ENCODE results near the gene HEBP2.

HEBP2 gene

DNA sequence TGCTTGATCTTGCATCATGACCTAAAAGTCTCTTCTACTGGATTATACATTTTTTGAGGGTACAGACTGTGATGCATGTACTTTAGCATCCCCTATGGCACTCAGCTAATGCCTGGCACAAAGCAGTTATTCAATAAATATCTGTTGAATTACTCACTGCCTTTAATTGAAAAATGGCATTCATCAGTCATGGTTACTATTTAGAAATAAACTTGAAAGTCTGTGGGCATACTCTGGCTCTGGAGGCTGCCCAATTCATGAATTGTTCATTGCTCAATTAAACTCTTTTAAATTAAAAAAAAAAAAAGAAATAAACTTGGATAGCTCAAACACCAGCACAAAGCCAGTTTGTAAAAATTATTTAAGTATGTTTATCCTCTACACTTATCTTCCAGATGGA lies 40.0 kb downstream of the HEBP2 start:
- no peak for DNase-seq (ENCODE audit: low read depth, low spot score)
- no peaks in the 10 kb centered on the region for H3K36me3 ChIP-seq (ENCODE audit: insufficient read depth, low read length)
- TF ChIP-seq POLR2AphosphoS5 (IDR thresholded peaks at IDR 0.05; ENCODE audit: borderline replicate concordance, low read depth, low read length) (no peak), FOXP2 (optimal IDR thresholded peaks at IDR 0.05; ENCODE audit: control extremely low read depth, extremely low read length, insufficient read depth) (no peak), EZH2 (IDR thresholded peaks at IDR 0.05) (no peak)

DNA sequence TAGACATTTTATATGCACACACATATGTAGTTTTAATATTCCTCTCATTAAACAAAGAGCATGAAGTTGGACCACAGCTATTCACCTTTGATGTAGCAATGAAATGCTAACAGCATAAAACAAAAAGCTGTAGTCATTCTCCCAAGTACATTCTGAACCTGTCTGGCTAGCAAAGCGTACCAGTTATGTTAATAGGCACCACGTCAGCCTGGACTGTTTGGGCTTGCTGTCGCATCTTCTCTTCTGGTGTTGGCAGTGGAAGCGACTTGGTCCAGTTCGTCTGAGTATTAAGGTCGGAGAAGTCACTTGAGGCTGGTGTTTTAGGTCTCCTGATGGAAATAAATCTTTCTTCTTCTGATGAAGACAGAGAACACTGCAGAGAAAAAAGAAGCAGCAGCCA lies 42.8 kb downstream of the HEBP2 start:
- DNase-seq (ENCODE audit: low read depth, low spot score): no peak
- H3K36me3 ChIP-seq (ENCODE audit: insufficient read depth, low read length): no peaks in the 10 kb centered on the region

More for the DNA sequence above, 40.0 kb downstream of the HEBP2 start:
- Histone ChIP-seq H3K9ac (ENCODE audit: insufficient read length) (no peak overlapping the region), H3K9me3 (ENCODE audit: low read depth, low read length) (no peaks in the 10 kb centered on the region), H3K4me3 (no peak overlapping the region), H3K27ac (no peak overlapping the region)

DNA sequence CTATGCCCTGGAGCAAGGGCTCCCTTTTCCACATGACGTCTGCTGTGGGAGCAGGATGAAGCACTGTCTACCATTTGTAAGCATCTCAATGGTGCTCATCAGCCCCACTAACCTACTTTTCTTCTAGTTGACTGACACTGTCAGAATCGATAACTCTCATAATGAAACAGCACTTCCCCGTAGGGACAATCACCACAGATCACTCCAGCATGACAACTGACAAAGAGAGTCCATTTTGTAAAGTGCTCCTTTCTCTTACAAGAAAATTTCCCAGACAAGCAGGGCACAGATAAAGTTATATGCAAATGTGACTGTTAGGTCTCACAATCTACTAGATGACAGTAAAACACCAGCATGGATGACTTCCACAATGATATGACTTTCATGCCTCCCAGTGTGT lies 46.4 kb downstream of the HEBP2 start:
- DNase-seq (ENCODE audit: low read depth, low spot score): no peak
- Histone ChIP-seq H3K36me3 (ENCODE audit: insufficient read depth, low read length) (no peaks in the 10 kb centered on the region), H3K9ac (ENCODE audit: insufficient read length) (no peak overlapping the region), H3K9me3 (ENCODE audit: low read depth, low read length) (no peaks in the 10 kb centered on the region), H3K27ac (peak overlapping the region; percentile 19; the same call in 1 of the 2 replicates), H3K4me3 (no peak overlapping the region)
- TF ChIP-seq FOXP2 (optimal IDR thresholded peaks at IDR 0.05; ENCODE audit: control extremely low read depth, extremely low read length, insufficient read depth) (no peak), POLR2AphosphoS5 (IDR thresholded peaks at IDR 0.05; ENCODE audit: borderline replicate concordance, low read depth, low read length) (no peak), EZH2 (IDR thresholded peaks at IDR 0.05) (no peak)

More for the DNA sequence above, 42.8 kb downstream of the HEBP2 start:
- no peaks in the 10 kb centered on the region for H3K9me3 ChIP-seq (ENCODE audit: low read depth, low read length)
- H3K4me3 ChIP-seq: no peak overlapping the region
- H3K9ac ChIP-seq (ENCODE audit: insufficient read length): no peak overlapping the region
- TF ChIP-seq EZH2 (IDR thresholded peaks at IDR 0.05) (no peak), POLR2AphosphoS5 (IDR thresholded peaks at IDR 0.05; ENCODE audit: borderline replicate concordance, low read depth, low read length) (no peak), FOXP2 (optimal IDR thresholded peaks at IDR 0.05; ENCODE audit: control extremely low read depth, extremely low read length, insufficient read depth) (no peak)
- H3K27ac ChIP-seq: no peak overlapping the region

DNA sequence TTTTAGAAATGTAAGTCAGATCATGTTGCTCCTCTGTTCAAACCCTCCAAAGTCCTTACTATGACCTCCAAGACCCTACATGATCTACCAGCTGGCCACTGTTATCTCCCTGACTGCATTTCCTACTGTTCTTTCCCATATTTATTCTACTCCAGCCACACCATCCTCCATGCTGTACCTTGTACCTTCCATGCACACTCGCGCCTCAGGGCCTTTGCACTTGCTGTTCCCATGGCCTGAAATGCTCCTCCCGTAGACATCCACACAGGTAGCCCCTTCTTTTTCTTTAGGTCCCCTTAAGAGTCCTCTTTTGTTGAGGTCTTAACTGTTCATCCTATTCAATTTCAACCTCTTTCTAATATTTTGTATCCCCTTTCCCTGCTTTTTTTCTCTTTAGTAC lies 47.0 kb downstream of the HEBP2 start:
- no peak for TF ChIP-seq EZH2 (IDR thresholded peaks at IDR 0.05)
- no peak for TF ChIP-seq FOXP2 (optimal IDR thresholded peaks at IDR 0.05; ENCODE audit: control extremely low read depth, extremely low read length, insufficient read depth)
- TF ChIP-seq POLR2AphosphoS5 (IDR thresholded peaks at IDR 0.05; ENCODE audit: borderline replicate concordance, low read depth, low read length): no peak
- no peaks in the 10 kb centered on the region for H3K9me3 ChIP-seq (ENCODE audit: low read depth, low read length)
- no peak overlapping the region for H3K9ac ChIP-seq (ENCODE audit: insufficient read length)
- DNase-seq (ENCODE audit: low read depth, low spot score): no peak
- H3K4me3 ChIP-seq: no peak overlapping the region
- H3K27ac ChIP-seq: no peak overlapping the region
- no peaks in the 10 kb centered on the region for H3K36me3 ChIP-seq (ENCODE audit: insufficient read depth, low read length)

DNA sequence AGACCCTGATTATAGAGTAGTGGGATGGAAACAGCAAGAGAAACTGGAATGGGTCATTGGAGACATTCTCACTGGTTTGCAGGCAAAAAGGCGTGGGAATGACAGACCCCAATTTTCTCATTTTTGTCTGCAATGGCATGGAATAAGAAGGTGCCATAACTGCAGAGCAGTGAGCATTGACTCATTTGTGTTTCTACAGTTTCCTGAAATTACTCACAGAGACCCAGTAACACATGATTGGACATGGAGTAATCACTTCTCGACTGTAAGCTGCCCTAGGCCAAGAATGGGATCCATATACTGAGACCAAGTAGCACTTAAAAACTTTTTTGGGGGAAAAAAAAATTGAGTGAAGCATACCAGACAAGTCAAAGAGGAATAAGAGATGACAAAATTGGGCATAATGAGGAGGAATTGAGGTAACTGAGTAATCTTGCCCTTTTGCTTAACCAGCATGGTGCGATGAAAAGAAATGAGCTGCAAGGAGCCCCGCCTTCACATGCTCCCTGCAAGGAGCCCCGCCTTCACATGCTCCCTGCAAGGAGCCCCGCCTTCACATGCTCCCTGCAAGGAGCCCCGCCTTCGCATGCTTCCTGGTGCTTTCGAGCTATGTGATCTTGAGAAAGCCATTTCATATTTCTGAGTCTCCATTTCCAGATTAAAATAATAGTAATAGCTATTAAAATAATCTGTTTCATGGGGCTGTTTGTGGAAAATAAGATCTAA lies 51.1 kb downstream of the HEBP2 start:
- H3K27ac ChIP-seq: no peak overlapping the region
- DNase-seq (ENCODE audit: low read depth, low spot score): no peak
- no peak for TF ChIP-seq EZH2 (IDR thresholded peaks at IDR 0.05)
- no peak for TF ChIP-seq FOXP2 (optimal IDR thresholded peaks at IDR 0.05; ENCODE audit: control extremely low read depth, extremely low read length, insufficient read depth)
- no peak for TF ChIP-seq POLR2AphosphoS5 (IDR thresholded peaks at IDR 0.05; ENCODE audit: borderline replicate concordance, low read depth, low read length)

DNA sequence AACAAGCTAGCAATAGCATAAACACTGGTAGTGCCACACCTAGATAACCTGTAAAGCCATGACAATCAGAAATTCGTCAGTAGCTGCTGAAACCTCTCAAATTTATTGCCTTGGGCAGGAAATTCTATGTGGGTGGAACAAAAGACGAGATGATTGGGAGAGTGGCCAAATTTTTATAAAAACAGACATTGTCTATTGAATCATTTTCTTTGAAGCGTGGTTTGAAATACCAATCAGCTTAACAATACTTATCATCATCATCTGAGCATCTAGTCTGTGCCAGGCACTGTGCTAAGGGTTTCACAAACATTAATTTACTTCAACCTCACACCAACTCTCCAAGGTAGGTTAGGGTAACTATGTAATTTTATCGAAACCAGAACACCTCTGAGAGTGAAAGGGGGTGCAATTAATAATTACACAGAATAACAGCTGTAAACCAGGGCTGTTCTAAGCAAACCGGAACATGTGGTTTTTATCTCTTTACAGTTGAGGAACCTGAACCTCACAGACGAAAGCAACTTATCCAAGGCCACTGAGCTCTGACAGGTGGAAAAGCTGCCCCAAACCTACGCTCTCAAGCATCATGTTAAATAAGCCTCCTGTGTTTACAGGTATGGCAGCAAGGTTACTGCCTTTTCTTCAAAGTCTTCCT lies 51.9 kb downstream of the HEBP2 start:
- H3K36me3 ChIP-seq (ENCODE audit: insufficient read depth, low read length): no peaks in the 10 kb centered on the region
- no peak for TF ChIP-seq EZH2 (IDR thresholded peaks at IDR 0.05)
- TF ChIP-seq POLR2AphosphoS5 (IDR thresholded peaks at IDR 0.05; ENCODE audit: borderline replicate concordance, low read depth, low read length): no peak
- TF ChIP-seq FOXP2 (optimal IDR thresholded peaks at IDR 0.05; ENCODE audit: control extremely low read depth, extremely low read length, insufficient read depth): no peak
- H3K9me3 ChIP-seq (ENCODE audit: low read depth, low read length): no peaks in the 10 kb centered on the region
- H3K9ac ChIP-seq (ENCODE audit: insufficient read length): no peak overlapping the region
- no peak overlapping the region for H3K27ac ChIP-seq
- H3K4me3 ChIP-seq: no peak overlapping the region
- no peak for DNase-seq (ENCODE audit: low read depth, low spot score)

More for the DNA sequence above, 51.1 kb downstream of the HEBP2 start:
- no peaks in the 10 kb centered on the region for H3K36me3 ChIP-seq (ENCODE audit: insufficient read depth, low read length)
- no peak overlapping the region for H3K4me3 ChIP-seq
- H3K9me3 ChIP-seq (ENCODE audit: low read depth, low read length): no peaks in the 10 kb centered on the region
- no peak overlapping the region for H3K9ac ChIP-seq (ENCODE audit: insufficient read length)

DNA sequence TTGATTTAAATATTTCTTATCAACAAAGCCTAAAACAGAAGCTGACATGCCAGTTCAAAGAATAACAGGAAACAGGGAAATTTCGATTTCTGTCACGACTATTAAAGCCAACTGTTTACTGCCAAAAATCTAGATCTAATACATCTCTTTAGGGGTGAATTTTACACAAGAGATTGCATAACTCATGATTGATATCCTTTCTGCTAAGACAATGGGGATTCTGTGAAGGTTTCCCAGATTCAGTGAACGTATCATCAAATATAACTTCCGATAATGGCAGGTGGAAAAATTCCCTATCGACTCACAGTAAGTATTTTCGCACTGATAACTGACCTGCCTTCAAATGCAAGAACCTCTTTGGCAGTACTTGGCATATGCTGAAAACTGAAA lies 52.4 kb downstream of the HEBP2 start:
- Histone ChIP-seq H3K36me3 (ENCODE audit: insufficient read depth, low read length) (no peaks in the 10 kb centered on the region), H3K9me3 (ENCODE audit: low read depth, low read length) (no peaks in the 10 kb centered on the region), H3K4me3 (no peak overlapping the region), H3K9ac (ENCODE audit: insufficient read length) (no peak overlapping the region), H3K27ac (no peak overlapping the region)
- no peak for TF ChIP-seq POLR2AphosphoS5 (IDR thresholded peaks at IDR 0.05; ENCODE audit: borderline replicate concordance, low read depth, low read length)
- no peak for TF ChIP-seq EZH2 (IDR thresholded peaks at IDR 0.05)
- TF ChIP-seq FOXP2 (optimal IDR thresholded peaks at IDR 0.05; ENCODE audit: control extremely low read depth, extremely low read length, insufficient read depth): no peak
- DNase-seq (ENCODE audit: low read depth, low spot score): no peak

DNA sequence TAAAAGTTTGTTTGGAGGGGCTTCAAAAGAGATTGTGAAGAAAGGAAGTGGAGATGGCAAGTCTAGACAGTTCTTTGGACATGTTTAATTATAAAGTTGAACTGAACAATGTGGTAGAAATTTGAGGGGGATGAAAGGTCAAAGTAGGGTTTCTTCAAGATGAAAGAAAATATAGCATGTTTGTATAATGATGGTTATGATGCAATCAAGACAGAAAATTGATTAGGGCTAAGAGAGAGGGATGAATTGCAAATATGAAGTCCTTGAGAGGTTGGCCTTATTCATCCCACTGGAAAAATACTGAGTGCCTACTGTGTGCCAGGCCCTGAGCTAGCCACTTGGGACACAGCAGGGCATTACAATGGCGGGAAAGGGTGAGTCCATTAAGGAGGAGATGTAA lies 57.6 kb downstream of the HEBP2 start:
- Histone ChIP-seq H3K4me3 (no peak overlapping the region), H3K9ac (ENCODE audit: insufficient read length) (no peak overlapping the region), H3K36me3 (ENCODE audit: insufficient read depth, low read length) (peaks cover 5% of the 10 kb centered on the region; the same call in 1 of the 2 replicates), H3K9me3 (ENCODE audit: low read depth, low read length) (no peaks in the 10 kb centered on the region), H3K27ac (no peak overlapping the region)
- TF ChIP-seq POLR2AphosphoS5 (IDR thresholded peaks at IDR 0.05; ENCODE audit: borderline replicate concordance, low read depth, low read length): no peak
- TF ChIP-seq FOXP2 (optimal IDR thresholded peaks at IDR 0.05; ENCODE audit: control extremely low read depth, extremely low read length, insufficient read depth): no peak
- no peak for TF ChIP-seq EZH2 (IDR thresholded peaks at IDR 0.05)
- no peak for DNase-seq (ENCODE audit: low read depth, low spot score)

All from SK-N-MC (cell line).